Mesendoderm (in vitro differentiated cells): ENCODE measurements around the gene LETM1.

ENCODE experiments used
- DNase-seq: peaks from one replicate; pipeline ENCODE4 v3.0.0; 2013
- H2AK5ac ChIP-seq: 2 replicates; pipeline ENCODE4 v1.6.1; 2013; ENCODE audit warnings: low read length, inconsistent platforms
- H2BK120ac ChIP-seq: 2 replicates; pipeline ENCODE4 v1.6.1; 2013; ENCODE audit warnings: low read depth, mild to moderate bottlenecking, low read length, moderate library complexity, mixed read lengths
- H2BK15ac ChIP-seq: replicated peaks from 2 replicates; pipeline ENCODE4 v1.6.1; 2013; ENCODE audit warnings: low read depth, mild to moderate bottlenecking, moderate library complexity
- H2BK5ac ChIP-seq: 2 replicates; pipeline ENCODE4 v1.6.1; 2013; ENCODE audit warnings: low read length, inconsistent platforms
- H3K18ac ChIP-seq: 2 replicates; pipeline ENCODE4 v1.6.1; 2013; ENCODE audit warnings: mild to moderate bottlenecking, low read length, mixed read lengths
- H3K23ac ChIP-seq: one replicate; pipeline ENCODE4 v1.6.1; 2013; ENCODE audit warnings: low read length
- H3K27ac ChIP-seq: 2 replicates; pipeline ENCODE4 v1.5.1; 2013; ENCODE audit warnings: low read depth, mild to moderate bottlenecking, inconsistent platforms, low read length, moderate library complexity
- H3K27me3 ChIP-seq: 2 replicates; pipeline ENCODE4 v1.6.1; 2013; ENCODE audit warnings: low read length, control low read depth, mild to moderate bottlenecking, inconsistent platforms; ENCODE audit not compliant: insufficient read depth, poor library complexity
- H3K36me3 ChIP-seq: 2 replicates; pipeline ENCODE4 v1.6.1; 2013; ENCODE audit warnings: low read length, inconsistent platforms; ENCODE audit not compliant: control insufficient read depth, insufficient read depth
- H3K4ac ChIP-seq: one replicate; pipeline ENCODE4 v1.6.1; 2013; ENCODE audit warnings: low read depth, mild to moderate bottlenecking, low read length, moderate library complexity
- H3K4me1 ChIP-seq: 2 replicates; pipeline ENCODE4 v1.6.1; 2013; ENCODE audit warnings: low read depth, low read length, inconsistent platforms; ENCODE audit not compliant: control insufficient read depth
- H3K4me2 ChIP-seq: 2 replicates; pipeline ENCODE4 v1.6.1; 2013; ENCODE audit warnings: low read length
- H3K4me3 ChIP-seq: 2 replicates; pipeline ENCODE4 v1.5.1; 2013; ENCODE audit warnings: mild to moderate bottlenecking, low read length
- H3K56ac ChIP-seq: one replicate; pipeline ENCODE4 v1.6.1; 2013; ENCODE audit warnings: low read length
- H3K79me1 ChIP-seq: 2 replicates; pipeline ENCODE4 v1.6.1; 2013; ENCODE audit warnings: low read length, inconsistent platforms
- H3K79me2 ChIP-seq: 2 replicates; pipeline ENCODE4 v1.6.1; 2013; ENCODE audit warnings: mild to moderate bottlenecking, low read length; ENCODE audit not compliant: control insufficient read depth, insufficient read depth
- H3K9ac ChIP-seq: 2 replicates; pipeline ENCODE4 v1.6.1; 2013; ENCODE audit warnings: low read length, inconsistent platforms
- H4K5ac ChIP-seq: one replicate; pipeline ENCODE4 v1.6.1; 2013; ENCODE audit warnings: low read length
- H4K8ac ChIP-seq: one replicate; pipeline ENCODE4 v1.6.1; 2013; ENCODE audit warnings: low read depth, mild to moderate bottlenecking, control low read depth, low read length, moderate library complexity
- WGBS: extraction: QIAGEN DNeasy Blood & Tissue Kit; methylation state at CpG from one replicate; pipeline ENCODE4 v1.1.7; 2013; ENCODE audit warnings: low lambda C conversion rate, missing lambda C conversion rate; ENCODE audit not compliant: insufficient coverage; ENCODE audit errors: extremely low coverage; 5-methylcytosine and 5-hydroxymethylcytosine counted together

The LETM1 gene

DNA sequence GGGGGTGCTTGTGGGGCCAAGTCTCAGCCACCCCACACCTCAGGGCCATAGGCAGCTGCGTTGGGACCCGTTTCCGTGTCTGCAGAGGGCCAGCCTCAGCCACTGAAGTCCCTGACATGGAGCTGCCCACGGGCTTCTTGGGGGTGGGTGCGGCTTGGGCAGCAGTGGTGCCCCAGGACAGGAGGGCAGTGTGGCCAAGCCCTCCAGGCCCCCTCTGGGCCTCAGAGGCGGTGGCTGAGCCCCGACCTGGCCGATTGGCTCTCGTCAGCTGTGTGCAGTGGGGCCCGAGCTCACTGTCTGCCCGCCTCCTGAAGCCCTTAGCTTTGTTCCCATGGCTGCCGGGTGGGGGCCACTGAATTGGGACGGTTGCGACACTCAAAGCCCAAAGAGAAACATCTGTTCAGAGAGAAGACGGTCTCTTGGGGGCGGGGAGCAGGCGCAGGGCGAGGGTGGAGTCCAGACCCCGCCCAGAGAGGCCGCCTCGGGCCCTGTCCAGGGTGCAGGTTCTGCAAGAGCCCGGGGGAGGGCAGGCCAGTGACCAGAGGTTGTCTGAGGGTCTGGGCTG is 53.7 kb downstream of the LETM1 start:
- H3K4me2 ChIP-seq, result no peak overlapping the region
- no peak overlapping the region for H2AK5ac ChIP-seq
- peaks cover under 1% of the 10 kb centered on the region for H3K79me1 ChIP-seq
- no CpG with 5 or more reads among the region's 22 CpGs for WGBS
- H3K23ac ChIP-seq, result no peak overlapping the region
- peaks cover under 1% of the 10 kb centered on the region for H3K79me2 ChIP-seq
- H3K9ac ChIP-seq, result no peak overlapping the region
- no peak overlapping the region for H3K56ac ChIP-seq
- H3K27ac ChIP-seq, result no peak overlapping the region
- no peaks in the 10 kb centered on the region for H3K4me1 ChIP-seq
- H4K8ac ChIP-seq, result no peak overlapping the region
- no peak overlapping the region for H2BK5ac ChIP-seq
- H3K4ac ChIP-seq, result no peak overlapping the region
- H3K4me3 ChIP-seq, result no peak overlapping the region
- peaks cover 5% of the 10 kb centered on the region for H3K36me3 ChIP-seq
- H3K27me3 ChIP-seq, result no peaks in the 10 kb centered on the region
- H2BK120ac ChIP-seq, result no peak overlapping the region
- no peak overlapping the region for H2BK15ac ChIP-seq
- no peak overlapping the region for H4K5ac ChIP-seq
- H3K18ac ChIP-seq, result no peak overlapping the region
- DNase-seq, result no peak

- Histone ChIP-seq H3K23ac (no peak overlapping the region), H2BK120ac (no peak overlapping the region), H4K8ac (no peak overlapping the region), H3K27me3 (no peaks in the 10 kb centered on the region), H3K9ac (no peak overlapping the region), H3K56ac (no peak overlapping the region), H4K5ac (no peak overlapping the region), H3K4me1 (no peaks in the 10 kb centered on the region), H3K4me2 (no peak overlapping the region), H3K18ac (no peak overlapping the region), H3K36me3 (peaks cover 5% of the 10 kb centered on the region), H3K4me3 (no peak overlapping the region), H2BK15ac (no peak overlapping the region), H2BK5ac (no peak overlapping the region), H3K79me1 (peaks cover 6% of the 10 kb centered on the region), H3K4ac (no peak overlapping the region), H3K79me2 (peaks cover 8% of the 10 kb centered on the region), H3K27ac (no peak overlapping the region), H2AK5ac (no peak overlapping the region)
- WGBS, result no CpG with 5 or more reads among the region's 56 CpGs
- no peak for DNase-seq
Observed at GRCh38 chr4:1801286-1801958, 54.5 kb downstream of the LETM1 start.

- Histone ChIP-seq H2AK5ac (no peak overlapping the region), H3K36me3 (peaks cover 2% of the 10 kb centered on the region), H2BK15ac (no peak overlapping the region), H3K18ac (no peak overlapping the region), H4K5ac (no peak overlapping the region), H2BK5ac (no peak overlapping the region), H3K4me1 (no peaks in the 10 kb centered on the region), H3K27me3 (no peaks in the 10 kb centered on the region), H2BK120ac (no peak overlapping the region), H4K8ac (no peak overlapping the region), H3K27ac (no peak overlapping the region), H3K23ac (no peak overlapping the region), H3K9ac (no peak overlapping the region), H3K4me3 (no peak overlapping the region), H3K56ac (no peak overlapping the region), H3K4ac (no peak overlapping the region), H3K4me2 (no peak overlapping the region), H3K79me1 (peaks cover 11% of the 10 kb centered on the region), H3K79me2 (peaks cover 14% of the 10 kb centered on the region)
- no CpG with 5 or more reads among the region's 10 CpGs for WGBS
- DNase-seq, result no peak
Observed at GRCh38 chr4:1800805-1801204, 55.2 kb downstream of the LETM1 start.

DNA sequence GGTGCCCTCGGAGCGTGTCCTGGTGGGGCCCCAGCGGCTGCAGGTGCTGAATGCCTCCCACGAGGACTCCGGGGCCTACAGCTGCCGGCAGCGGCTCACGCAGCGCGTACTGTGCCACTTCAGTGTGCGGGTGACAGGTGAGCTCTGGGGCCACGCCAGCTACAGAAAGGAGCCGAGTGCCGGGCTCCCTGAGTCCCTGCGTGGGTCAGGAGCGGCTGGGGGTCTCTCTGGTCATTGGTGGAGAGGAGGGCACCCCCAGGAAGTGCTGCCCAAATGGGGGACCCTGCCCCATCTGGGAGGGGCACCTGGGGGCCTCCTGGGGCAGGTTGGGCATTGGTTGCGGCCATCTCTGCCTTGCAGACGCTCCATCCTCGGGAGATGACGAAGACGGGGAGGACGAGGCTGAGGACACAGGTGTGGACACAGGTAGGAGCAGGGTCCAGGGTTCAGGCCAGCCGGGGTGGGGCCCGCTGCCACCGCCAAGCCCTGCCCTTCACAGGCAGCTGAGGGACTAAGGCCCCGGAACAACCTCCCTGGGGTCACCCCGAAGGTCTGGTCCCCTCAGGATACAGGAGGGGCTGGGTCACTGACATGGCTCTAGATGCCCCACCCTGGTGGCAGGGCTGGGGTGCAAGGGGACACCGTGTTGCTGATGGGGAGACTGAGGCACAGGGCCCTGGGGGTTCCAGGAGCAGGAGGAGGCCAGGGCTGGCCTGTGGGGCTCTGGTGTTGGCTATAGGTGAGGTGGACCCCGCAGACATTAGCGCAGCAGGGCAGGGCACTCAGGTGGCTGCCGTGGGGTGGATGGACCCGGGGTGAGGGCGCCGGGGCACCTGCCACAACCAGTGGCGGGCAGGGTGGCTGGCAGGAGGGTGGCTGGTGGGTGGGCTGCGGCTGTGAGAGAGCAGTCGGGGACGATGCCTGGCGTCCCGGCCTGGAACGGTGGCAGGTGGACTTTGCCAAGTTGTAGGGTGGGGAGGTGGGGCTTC is 56.3 kb downstream of the LETM1 start:
- no peak overlapping the region for H2BK120ac ChIP-seq
- H2AK5ac ChIP-seq, result no peak overlapping the region
- no peak overlapping the region for H4K8ac ChIP-seq
- no peak overlapping the region for H3K9ac ChIP-seq
- no peak for DNase-seq
- no CpG with 5 or more reads among the region's 41 CpGs for WGBS
- H2BK5ac ChIP-seq, result no peak overlapping the region
- H3K27ac ChIP-seq, result no peak overlapping the region
- no peaks in the 10 kb centered on the region for H3K27me3 ChIP-seq
- no peak overlapping the region for H3K56ac ChIP-seq
- H3K4ac ChIP-seq, result no peak overlapping the region
- no peak overlapping the region for H3K4me3 ChIP-seq
- H2BK15ac ChIP-seq, result no peak overlapping the region
- no peaks in the 10 kb centered on the region for H3K4me1 ChIP-seq
- H3K18ac ChIP-seq, result no peak overlapping the region
- H3K79me2 ChIP-seq, result peaks cover 18% of the 10 kb centered on the region
- H3K4me2 ChIP-seq, result no peak overlapping the region
- H3K23ac ChIP-seq, result no peak overlapping the region
- H4K5ac ChIP-seq, result no peak overlapping the region
- peaks cover 14% of the 10 kb centered on the region for H3K79me1 ChIP-seq
- peaks cover 1% of the 10 kb centered on the region for H3K36me3 ChIP-seq

- H3K23ac ChIP-seq, result no peak overlapping the region
- H3K27ac ChIP-seq, result no peak overlapping the region
- H3K56ac ChIP-seq, result no peak overlapping the region
- no peak for DNase-seq
- no peak overlapping the region for H4K5ac ChIP-seq
- no peak overlapping the region for H3K18ac ChIP-seq
- H2BK120ac ChIP-seq, result no peak overlapping the region
- WGBS, result no CpG with 5 or more reads among the region's 30 CpGs
- no peaks in the 10 kb centered on the region for H3K4me1 ChIP-seq
- H3K4me3 ChIP-seq, result no peak overlapping the region
- no peak overlapping the region for H2AK5ac ChIP-seq
- H3K9ac ChIP-seq, result no peak overlapping the region
- H2BK15ac ChIP-seq, result no peak overlapping the region
- no peak overlapping the region for H3K4ac ChIP-seq
- peaks cover 14% of the 10 kb centered on the region for H3K79me1 ChIP-seq
- no peak overlapping the region for H4K8ac ChIP-seq
- H3K36me3 ChIP-seq, result no peaks in the 10 kb centered on the region
- no peak overlapping the region for H2BK5ac ChIP-seq
- no peaks in the 10 kb centered on the region for H3K27me3 ChIP-seq
- peaks cover 18% of the 10 kb centered on the region for H3K79me2 ChIP-seq
- no peak overlapping the region for H3K4me2 ChIP-seq
Observed at GRCh38 chr4:1798580-1799386, 57.2 kb downstream of the LETM1 start.
